ENCODE measurements around the gene CREBRF. TPM values are rescaled to one million over a fixed set of nuclear protein-coding genes. Genes with fewer than 3 reads are reported as not detected.

Gene CREBRF
- total and polyA plus RNA-seq, 2 donors (not counting 3 experiments of a cell fraction or from before 2014, with no cell fraction given), result 2.7 to 8.8 TPM

DNA sequence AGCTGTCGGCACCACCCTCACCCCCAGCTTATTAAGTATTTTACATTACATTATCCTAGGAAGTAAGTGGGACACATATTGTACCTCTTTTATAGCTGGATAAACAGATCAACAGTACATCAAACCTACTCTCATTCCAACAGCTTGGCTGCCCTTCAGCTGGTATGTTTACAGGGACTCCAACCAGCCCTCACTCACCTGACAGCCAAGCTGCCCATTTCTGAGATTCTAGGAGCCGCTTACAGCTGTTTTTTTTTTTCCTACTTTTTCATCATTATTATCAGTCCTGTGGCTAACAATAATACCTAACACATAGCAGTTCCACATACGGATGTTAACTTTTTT lies 13.4 kb upstream of the CREBRF start:
- dilution Hi-C loops (cut with MboI; ENCODE audit: extremely low pct_ligation_motif_present, low sequenced_read_pairs), result no loop called here

More for the DNA sequence above, 13.4 kb upstream of the CREBRF start:
- ChIA-PET CTCF (interaction anchor here (1.0 to 1.4 kb wide), 4 partner anchors 23 to 59 kb away, joined by 3 to 5 read pairs (median 3); no protein-coding TSS in a partner anchor), POLR2A (no interaction called here)
- Histone ChIP-seq H4K20me1 (replicated peaks; ENCODE audit: control insufficient read depth, extremely low read depth, insufficient read depth, low read length) (no peaks in the 10 kb centered on the region), H3K9me3 (replicated peaks; ENCODE audit: control insufficient read depth, insufficient read depth, low read length) (no peaks in the 10 kb centered on the region), H3K27ac (ENCODE audit: insufficient read depth, low read depth, low read length) (no peak overlapping the region), H3K9ac (replicated peaks; ENCODE audit: extremely low read depth, insufficient read depth, low read length) (no peak overlapping the region), H2AFZ (ENCODE audit: low read depth, low read length) (no peak overlapping the region), H3K27me3 (ENCODE audit: control insufficient read depth in 2 of 2, insufficient read depth in 2 of 2, low read length in 2 of 2) (no peaks in the 10 kb centered on the region), H3K4me3 (replicated peaks in 1 of 3; ENCODE audit: insufficient read depth in 1 of 3, low read depth in 1 of 3, low read length in 3 of 3) (no peak overlapping the region), H3K4me1 (ENCODE audit: control insufficient read depth, extremely low read depth, insufficient read depth, low read length) (no peaks in the 10 kb centered on the region), H3K9me1 (replicated peaks; ENCODE audit: control insufficient read depth, extremely low read depth, insufficient read depth, low read length) (no peaks in the 10 kb centered on the region), H3K79me2 (ENCODE audit: control insufficient read depth, insufficient read depth, low read length) (no peaks in the 10 kb centered on the region), H3K4me2 (ENCODE audit: insufficient read depth, low read length) (no peak overlapping the region), H3K36me3 (ENCODE audit: control insufficient read depth in 2 of 2, extremely low read depth in 1 of 2, insufficient read depth in 2 of 2, low read length in 2 of 2) (no peaks in the 10 kb centered on the region)
- no peak for TF ChIP-seq JUN (IDR thresholded peaks at IDR 0.05; ENCODE audit: borderline replicate concordance, insufficient read depth, insufficient read length, low read depth)
- no peak for TF ChIP-seq FOS (IDR thresholded peaks at IDR 0.05; ENCODE audit: borderline replicate concordance, insufficient read depth, low read length)
- TF ChIP-seq POLR2A (IDR thresholded peaks at IDR 0.05; ENCODE audit: low read depth, low read length), result no peak
- no peak for TF ChIP-seq MYC (IDR thresholded peaks at IDR 0.05; ENCODE audit: low read depth, low read length)
- no peak for TF ChIP-seq POLR2AphosphoS5 (IDR thresholded peaks at IDR 0.05; ENCODE audit: insufficient read depth, low read depth, low read length)
- no peak for TF ChIP-seq CTCF (IDR thresholded peaks at IDR 0.05; ENCODE audit: extremely low read depth in 1 of 2, insufficient read depth in 1 of 2, low read depth in 1 of 2, low read length in 2 of 2)
- TF ChIP-seq MAX (IDR thresholded peaks at IDR 0.05; ENCODE audit: insufficient read depth, insufficient read length), result no peak
- no peak for TF ChIP-seq GATA2 (IDR thresholded peaks at IDR 0.05; ENCODE audit: insufficient read depth, insufficient read length, low read depth, low read length)
- no peak for TF ChIP-seq EZH2 (IDR thresholded peaks at IDR 0.05; ENCODE audit: borderline replicate concordance, low read depth, low read length, severe bottlenecking)
- BruUV-seq (replicated peaks), result no TSS peak
- intact Hi-C loops (cut with micrococcal nuclease), result no loop called here
- FAIRE-seq (no peak), DNase-seq (ENCODE audit: low read depth, low spot score) (no peak)
